Measurements from ENCODE around the gene CYP27B1. TPM values are rescaled to one million over a fixed set of nuclear protein-coding genes. Genes with fewer than 3 reads are reported as not detected.
"Not testable (repeated sequence)": the region's sequence is repeated elsewhere in the genome, so short reads cannot be mapped to it uniquely, and the experiment has no call there.

CYP27B1 gene

DNA sequence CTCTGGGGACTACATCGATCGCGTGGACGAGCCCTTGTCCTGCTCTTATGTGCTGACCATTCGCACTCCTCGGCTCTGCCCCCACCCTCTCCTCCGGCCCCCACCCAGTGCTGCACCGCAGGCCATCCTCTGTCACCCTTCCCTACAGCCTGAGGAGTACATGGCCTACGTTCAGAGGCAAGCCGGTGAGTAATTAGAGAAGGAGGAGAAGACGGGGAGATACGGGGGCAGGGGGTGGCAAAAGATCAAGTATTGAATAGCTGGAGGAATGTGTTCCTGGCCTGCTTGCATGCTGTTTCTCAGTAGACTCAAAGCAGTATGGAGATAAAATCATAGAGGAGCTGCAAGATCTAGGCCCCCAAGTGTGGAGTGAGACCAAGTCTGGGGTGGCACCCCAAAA is 51.1 kb downstream of the CYP27B1 start:
- H3K4me1 ChIP-seq (ENCODE audit: control insufficient read depth, low read depth, low read length) = no peaks in the 10 kb centered on the region
- H3K79me1 ChIP-seq (ENCODE audit: low read length) = no peaks in the 10 kb centered on the region
- H4K8ac ChIP-seq (ENCODE audit: low read depth, low read length) = no peak overlapping the region
- H3K79me2 ChIP-seq (ENCODE audit: control insufficient read depth, insufficient read depth, low read length) = no peaks in the 10 kb centered on the region
- no peaks in the 10 kb centered on the region for H3K27me3 ChIP-seq (ENCODE audit: insufficient read depth, low read length, poor library complexity)
- peaks cover 6% of the 10 kb centered on the region for H3K36me3 ChIP-seq (ENCODE audit: control insufficient read depth, insufficient read depth, low read length)
- no CpG with 5 or more reads among the region's 12 CpGs for WGBS (ENCODE audit: extremely low coverage, insufficient coverage, low lambda C conversion rate)
- DNase-seq = no peak
- H2BK5ac ChIP-seq (ENCODE audit: low read length) = no peak overlapping the region
- no peak overlapping the region for H2BK120ac ChIP-seq (ENCODE audit: low read depth, low read length)
- H3K4me3 ChIP-seq (ENCODE audit: low read length) = no peak overlapping the region
- H3K4me2 ChIP-seq (ENCODE audit: low read length) = no peak overlapping the region
- no peak overlapping the region for H3K9ac ChIP-seq (ENCODE audit: low read length)
- no peak overlapping the region for H2BK15ac ChIP-seq (replicated peaks; ENCODE audit: low read depth)
- no peak overlapping the region for H2AK5ac ChIP-seq (ENCODE audit: low read length)
- H3K4ac ChIP-seq (ENCODE audit: low read depth, low read length) = no peak overlapping the region
- no peak overlapping the region for H4K5ac ChIP-seq (ENCODE audit: low read length)
- no peak overlapping the region for H3K18ac ChIP-seq (ENCODE audit: low read length)
- H3K56ac ChIP-seq (ENCODE audit: low read length) = no peak overlapping the region
- H3K27ac ChIP-seq (ENCODE audit: low read depth, low read length) = no peak overlapping the region
- H3K23ac ChIP-seq (ENCODE audit: low read length) = no peak overlapping the region

DNA sequence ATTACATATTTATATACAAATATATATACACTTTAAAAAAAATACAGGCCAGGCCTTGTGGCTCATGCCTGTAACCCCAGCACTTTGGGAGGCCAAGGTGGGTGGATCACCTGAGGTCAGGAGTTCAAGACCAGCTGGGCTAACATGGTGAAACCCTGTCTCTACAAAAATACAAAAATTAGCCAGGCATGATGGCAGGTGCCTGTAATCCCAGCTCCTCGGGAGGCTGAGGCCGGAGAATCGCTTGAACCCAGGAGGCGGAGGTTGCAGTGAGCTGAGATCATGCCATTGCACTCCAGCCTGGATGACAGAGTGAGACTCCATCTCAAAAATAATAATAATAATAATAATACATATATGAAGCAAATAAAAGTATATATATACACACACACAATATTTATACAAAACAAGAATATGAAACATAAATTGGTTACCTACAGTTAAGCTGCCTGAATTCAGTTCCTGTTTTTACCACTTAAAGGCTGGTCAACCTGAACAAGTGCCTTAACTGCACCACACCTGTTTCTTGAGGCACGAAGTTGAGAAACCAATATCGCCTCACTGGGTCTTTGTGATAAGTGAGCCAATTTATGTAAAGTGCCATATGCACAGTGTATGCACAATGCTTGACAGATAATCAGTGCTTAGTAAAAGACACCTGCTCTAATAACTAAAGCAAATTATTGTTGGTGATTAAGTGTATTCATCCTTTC is 51.7 kb downstream of the CYP27B1 start:
- WGBS (ENCODE audit: extremely low coverage, insufficient coverage, low lambda C conversion rate) = no CpG with 5 or more reads among the region's 6 CpGs
- H3K27ac ChIP-seq (ENCODE audit: low read depth, low read length) = not testable (repeated sequence)

GRCh38 chr12:57713209-57713608 is 53.7 kb downstream of the CYP27B1 start:
- H3K23ac ChIP-seq (ENCODE audit: low read length) = no peak overlapping the region
- H2AK5ac ChIP-seq (ENCODE audit: low read length) = no peak overlapping the region
- H3K79me2 ChIP-seq (ENCODE audit: control insufficient read depth, insufficient read depth, low read length) = no peaks in the 10 kb centered on the region
- H4K5ac ChIP-seq (ENCODE audit: low read length) = no peak overlapping the region
- H3K27ac ChIP-seq (ENCODE audit: low read depth, low read length) = no peak overlapping the region
- H3K4me2 ChIP-seq (ENCODE audit: low read length) = no peak overlapping the region
- H3K4me3 ChIP-seq (ENCODE audit: low read length) = no peak overlapping the region
- no peak overlapping the region for H4K8ac ChIP-seq (ENCODE audit: low read depth, low read length)
- no peak overlapping the region for H3K9ac ChIP-seq (ENCODE audit: low read length)
- H3K4me1 ChIP-seq (ENCODE audit: control insufficient read depth, low read depth, low read length) = no peaks in the 10 kb centered on the region
- H2BK120ac ChIP-seq (ENCODE audit: low read depth, low read length) = no peak overlapping the region
- no peak overlapping the region for H3K4ac ChIP-seq (ENCODE audit: low read depth, low read length)
- H3K27me3 ChIP-seq (ENCODE audit: insufficient read depth, low read length, poor library complexity) = no peaks in the 10 kb centered on the region
- DNase-seq = no peak
- WGBS (ENCODE audit: extremely low coverage, insufficient coverage, low lambda C conversion rate) = no CpG with 5 or more reads among the region's 5 CpGs
- no peak overlapping the region for H2BK15ac ChIP-seq (replicated peaks; ENCODE audit: low read depth)
- H3K18ac ChIP-seq (ENCODE audit: low read length) = no peak overlapping the region
- peaks cover 3% of the 10 kb centered on the region for H3K36me3 ChIP-seq (ENCODE audit: control insufficient read depth, insufficient read depth, low read length)
- H3K56ac ChIP-seq (ENCODE audit: low read length) = no peak overlapping the region
- no peaks in the 10 kb centered on the region for H3K79me1 ChIP-seq (ENCODE audit: low read length)
- no peak overlapping the region for H2BK5ac ChIP-seq (ENCODE audit: low read length)

More for the DNA sequence above, 51.7 kb downstream of the CYP27B1 start:
- H3K4me3 ChIP-seq (ENCODE audit: low read length); H3K79me1 ChIP-seq (ENCODE audit: low read length); H3K4ac ChIP-seq (ENCODE audit: low read depth, low read length); H3K4me1 ChIP-seq (ENCODE audit: control insufficient read depth, low read depth, low read length); H3K9ac ChIP-seq (ENCODE audit: low read length); H3K27me3 ChIP-seq (ENCODE audit: insufficient read depth, low read length, poor library complexity); DNase-seq; H4K8ac ChIP-seq (ENCODE audit: low read depth, low read length); H3K79me2 ChIP-seq (ENCODE audit: control insufficient read depth, insufficient read depth, low read length); H2BK15ac ChIP-seq (replicated peaks; ENCODE audit: low read depth); H3K18ac ChIP-seq (ENCODE audit: low read length); H2BK5ac ChIP-seq (ENCODE audit: low read length); H3K56ac ChIP-seq (ENCODE audit: low read length); H4K5ac ChIP-seq (ENCODE audit: low read length); H3K23ac ChIP-seq (ENCODE audit: low read length); H2BK120ac ChIP-seq (ENCODE audit: low read depth, low read length); H3K4me2 ChIP-seq (ENCODE audit: low read length); H2AK5ac ChIP-seq (ENCODE audit: low read length); H3K36me3 ChIP-seq (ENCODE audit: control insufficient read depth, insufficient read depth, low read length): not testable (repeated sequence)

GRCh38 chr12:57712701-57713100 is 54.2 kb downstream of the CYP27B1 start:
- no peaks in the 10 kb centered on the region for H3K79me1 ChIP-seq (ENCODE audit: low read length)
- DNase-seq = no peak
- no peak overlapping the region for H3K23ac ChIP-seq (ENCODE audit: low read length)
- H3K4me1 ChIP-seq (ENCODE audit: control insufficient read depth, low read depth, low read length) = no peaks in the 10 kb centered on the region
- no peak overlapping the region for H3K4ac ChIP-seq (ENCODE audit: low read depth, low read length)
- no peak overlapping the region for H2BK15ac ChIP-seq (replicated peaks; ENCODE audit: low read depth)
- H2BK120ac ChIP-seq (ENCODE audit: low read depth, low read length) = no peak overlapping the region
- no CpG with 5 or more reads among the region's 3 CpGs for WGBS (ENCODE audit: extremely low coverage, insufficient coverage, low lambda C conversion rate)
- H3K4me2 ChIP-seq (ENCODE audit: low read length) = no peak overlapping the region
- no peak overlapping the region for H4K5ac ChIP-seq (ENCODE audit: low read length)
- H3K56ac ChIP-seq (ENCODE audit: low read length) = no peak overlapping the region
- H3K9ac ChIP-seq (ENCODE audit: low read length) = no peak overlapping the region
- no peak overlapping the region for H4K8ac ChIP-seq (ENCODE audit: low read depth, low read length)
- no peaks in the 10 kb centered on the region for H3K27me3 ChIP-seq (ENCODE audit: insufficient read depth, low read length, poor library complexity)
- H2AK5ac ChIP-seq (ENCODE audit: low read length) = no peak overlapping the region
- no peak overlapping the region for H3K27ac ChIP-seq (ENCODE audit: low read depth, low read length)
- H3K4me3 ChIP-seq (ENCODE audit: low read length) = no peak overlapping the region
- no peak overlapping the region for H2BK5ac ChIP-seq (ENCODE audit: low read length)
- no peaks in the 10 kb centered on the region for H3K79me2 ChIP-seq (ENCODE audit: control insufficient read depth, insufficient read depth, low read length)
- H3K18ac ChIP-seq (ENCODE audit: low read length) = no peak overlapping the region
- peaks cover 2% of the 10 kb centered on the region for H3K36me3 ChIP-seq (ENCODE audit: control insufficient read depth, insufficient read depth, low read length)

Small RNA genes lying within 50 kb of the gene (small RNA-seq; reads per million reads assigned to genes)
- not detected for gene RNU6-1083P (ENCODE audit: insufficient read depth)

Data from mesendoderm (in vitro differentiated cells).